ENCODE results near the gene DRGX.

The DRGX gene

DNA sequence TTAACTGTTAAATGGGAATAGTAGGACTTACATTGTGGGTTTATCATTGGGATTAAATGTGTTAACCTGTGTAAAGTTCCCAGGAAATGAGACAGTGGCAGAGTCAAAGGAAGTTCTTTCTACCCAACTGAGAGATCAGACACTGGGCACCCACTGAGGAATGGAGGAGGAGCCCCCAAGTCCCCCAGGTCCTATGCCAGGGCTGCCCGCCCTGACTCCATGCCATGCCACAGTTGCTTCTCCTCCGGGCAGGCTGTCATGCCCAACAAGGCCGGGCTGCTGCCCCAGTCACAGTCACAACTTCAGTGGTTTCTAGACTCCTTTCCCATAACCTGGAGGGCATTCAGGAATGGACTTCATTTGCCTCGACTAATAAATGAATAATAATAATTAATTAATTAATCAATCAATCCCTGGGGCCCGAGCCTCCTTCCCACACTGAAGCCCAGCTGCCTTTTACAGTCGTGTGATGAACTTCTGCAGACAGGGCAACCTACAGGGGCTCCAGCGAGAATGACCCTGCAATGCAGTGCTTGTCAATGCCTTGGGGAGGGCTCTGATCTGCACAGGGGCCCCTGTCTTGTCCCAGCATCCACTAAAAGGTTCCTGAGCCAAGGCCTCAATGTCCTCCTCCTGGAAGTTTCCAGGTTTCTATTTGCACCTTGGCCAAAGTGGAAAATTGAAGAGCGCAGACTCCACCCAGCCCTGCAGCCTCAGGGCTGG is 32.4 kb downstream of the DRGX start:
- DNase-seq (ENCODE audit: low spot score) (no peak), FAIRE-seq (no peak)

GRCh38 chr10:49362596-49363260 is 33.2 kb downstream of the DRGX start:
- peak; percentile 57 for DNase-seq (ENCODE audit: low spot score)
- peak; percentile 76 for FAIRE-seq

DNA sequence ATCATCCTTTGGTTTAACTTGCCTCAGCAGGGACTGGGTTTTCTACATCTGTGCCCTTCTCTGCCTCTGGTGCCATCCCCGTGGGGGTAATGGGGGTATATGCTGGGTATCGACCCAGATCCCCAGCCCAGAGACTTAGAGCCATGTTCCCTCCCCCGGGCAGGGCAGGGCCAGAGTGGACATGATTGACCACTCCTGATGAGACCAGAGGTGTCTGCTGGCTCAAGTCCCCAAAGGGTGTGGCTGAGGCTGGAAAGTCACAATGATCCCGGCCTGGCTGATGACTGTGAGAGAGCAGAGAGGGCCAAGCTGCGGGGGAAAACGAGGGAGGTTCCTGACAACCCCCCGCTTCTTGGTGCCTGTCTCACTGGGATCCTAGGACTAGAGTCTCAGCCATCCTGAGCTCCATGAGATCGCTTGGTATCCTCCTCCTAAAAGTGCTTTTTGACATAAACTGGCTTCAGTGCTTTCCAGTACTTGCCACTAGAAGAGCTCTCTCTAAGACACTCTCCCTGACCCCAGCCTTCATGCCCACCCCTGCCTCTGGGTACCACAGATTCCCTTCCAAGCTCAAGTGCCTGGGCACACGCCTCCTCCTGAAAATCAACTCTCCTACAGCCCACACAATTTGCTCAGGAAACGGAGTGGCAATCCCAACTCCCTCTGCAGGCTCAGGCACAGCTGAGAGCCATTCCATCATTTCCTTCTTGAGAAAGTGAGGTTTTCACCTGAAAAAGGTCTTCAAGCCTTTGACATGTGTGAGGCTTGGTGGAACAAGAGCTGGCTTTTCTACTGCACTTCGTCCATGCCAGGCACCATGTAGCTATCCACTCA is 33.9 kb downstream of the DRGX start:
- no peak for DNase-seq (ENCODE audit: low spot score)
- no peak for FAIRE-seq

DNA sequence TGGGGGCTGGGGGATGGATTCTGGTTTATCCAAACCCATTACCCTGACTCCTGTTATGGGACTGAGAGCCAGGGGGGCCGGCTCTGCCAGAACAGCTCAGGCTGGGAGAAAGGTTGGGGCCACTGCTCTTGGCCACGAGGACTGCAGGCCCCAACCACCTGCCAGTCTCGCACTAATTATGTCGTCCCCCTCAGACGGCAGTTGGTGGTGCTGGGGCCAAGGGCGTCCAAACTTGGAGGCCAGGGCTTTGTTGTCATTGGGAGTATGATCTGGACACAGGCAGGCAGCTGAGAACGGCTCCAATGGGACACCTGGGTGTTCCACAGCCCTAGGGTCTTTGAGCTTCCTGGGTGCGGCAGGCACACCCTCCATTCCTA is 34.7 kb downstream of the DRGX start:
- no peak for DNase-seq (ENCODE audit: low spot score)
- no peak for FAIRE-seq

DNA sequence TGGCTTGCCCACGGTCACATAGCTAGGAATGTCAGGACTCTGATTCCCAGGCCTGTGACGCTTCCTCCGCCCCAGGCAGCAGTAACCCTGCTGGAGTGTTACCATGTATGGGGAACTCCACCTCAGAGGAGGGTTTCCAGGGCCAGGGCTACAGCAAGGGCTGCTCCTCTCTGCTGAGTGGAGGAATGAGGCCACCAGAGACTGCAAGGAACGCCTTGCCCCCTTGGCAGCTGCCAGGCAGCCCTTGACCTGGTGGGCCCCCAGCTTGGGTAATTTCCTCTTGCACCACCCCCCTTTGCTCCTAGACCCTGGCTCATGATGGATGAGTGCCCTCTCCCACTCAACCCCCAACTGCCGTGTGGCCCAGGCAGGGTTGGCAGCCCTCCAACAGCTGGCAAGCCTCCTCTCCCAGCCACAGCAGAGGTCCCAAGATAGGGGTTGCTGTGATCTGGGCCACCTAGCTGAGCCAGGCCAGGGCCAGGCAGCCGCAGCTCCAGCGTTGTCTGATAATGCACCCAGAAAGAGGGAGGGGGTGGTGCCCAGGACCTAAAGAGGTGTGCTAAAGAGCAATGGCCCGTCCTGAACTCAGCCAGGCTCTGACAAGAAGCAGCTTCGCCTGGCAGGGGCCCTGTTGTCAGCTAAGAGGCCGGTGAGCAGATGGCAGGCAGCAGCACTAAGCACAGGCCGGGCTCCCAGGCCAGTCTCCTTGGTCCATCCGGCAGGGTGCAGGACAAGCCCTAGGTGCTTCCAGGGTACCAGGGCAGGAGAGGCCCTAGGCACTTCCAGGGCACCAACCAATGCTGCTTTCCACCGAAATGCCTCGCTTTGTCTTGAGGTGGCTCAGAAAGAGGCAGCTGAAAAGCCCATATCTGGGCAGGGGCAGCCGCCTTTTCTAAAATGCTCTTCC is 35.4 kb downstream of the DRGX start:
- DNase-seq (ENCODE audit: low spot score), result no peak
- FAIRE-seq, result no peak

DNA sequence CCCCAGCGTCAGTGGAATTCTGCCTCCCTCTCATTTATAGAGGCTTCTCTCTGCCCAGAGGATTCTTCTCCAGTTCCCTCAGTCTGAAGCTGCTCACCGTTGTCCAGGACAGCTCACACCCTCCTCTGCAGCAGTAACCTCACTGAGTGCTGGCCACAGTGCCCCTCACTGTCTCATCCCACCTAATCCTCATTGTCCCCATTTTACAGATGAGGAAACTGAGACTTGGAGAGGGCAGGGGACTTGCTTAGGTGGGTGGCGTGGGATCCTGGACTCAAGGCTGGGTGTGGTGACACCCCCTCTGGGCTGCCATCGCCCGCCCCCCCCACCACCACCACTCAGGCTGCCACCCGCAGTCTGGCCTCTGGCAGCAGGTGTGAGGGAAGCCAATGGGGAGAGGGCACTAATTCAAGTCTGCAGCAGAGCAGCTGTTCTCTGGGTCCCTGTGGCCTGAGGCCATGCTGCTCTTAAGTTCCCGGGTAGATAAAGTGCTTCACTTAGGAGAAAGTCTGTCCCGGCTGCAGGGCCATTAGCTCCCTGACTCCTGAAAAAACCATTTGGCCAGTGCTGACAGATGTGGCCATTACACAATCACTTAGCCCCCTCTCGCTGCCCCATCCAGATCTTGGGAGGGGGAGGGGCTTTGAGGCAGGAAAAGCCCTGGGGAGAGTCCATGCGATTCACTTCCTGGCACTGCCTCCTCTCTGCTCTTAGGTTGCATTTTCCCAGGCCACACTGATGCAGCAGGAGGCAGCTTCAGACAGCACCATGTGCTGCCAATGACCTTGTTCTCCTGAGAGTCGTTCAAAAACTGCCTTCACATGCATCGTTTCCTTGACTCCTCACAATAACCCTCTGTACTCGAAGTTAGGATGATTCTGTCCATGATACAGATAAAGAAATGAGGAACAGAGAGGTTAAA is 36.3 kb downstream of the DRGX start:
- FAIRE-seq (no peak), DNase-seq (ENCODE audit: low spot score) (no peak)

DNA sequence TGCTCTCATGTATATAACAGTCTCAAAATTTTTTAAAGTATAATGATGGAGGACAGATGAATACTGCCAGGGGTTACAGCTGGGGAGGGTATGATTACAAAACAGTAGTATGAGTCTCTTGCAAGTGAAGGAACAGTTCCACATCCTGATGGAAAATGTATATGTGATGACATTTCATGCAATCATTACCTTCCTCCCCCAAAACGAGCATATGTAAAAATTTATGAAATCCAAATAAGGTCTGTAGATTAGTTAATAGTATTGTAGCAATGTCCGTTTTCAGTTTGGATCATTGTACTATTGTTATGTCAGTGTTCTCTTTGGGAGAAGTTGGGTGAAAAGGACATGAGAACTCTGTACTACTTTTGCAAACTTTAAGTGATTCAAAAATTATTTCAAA is 38.0 kb downstream of the DRGX start:
- FAIRE-seq (no peak), DNase-seq (ENCODE audit: low spot score) (no peak)

DNA sequence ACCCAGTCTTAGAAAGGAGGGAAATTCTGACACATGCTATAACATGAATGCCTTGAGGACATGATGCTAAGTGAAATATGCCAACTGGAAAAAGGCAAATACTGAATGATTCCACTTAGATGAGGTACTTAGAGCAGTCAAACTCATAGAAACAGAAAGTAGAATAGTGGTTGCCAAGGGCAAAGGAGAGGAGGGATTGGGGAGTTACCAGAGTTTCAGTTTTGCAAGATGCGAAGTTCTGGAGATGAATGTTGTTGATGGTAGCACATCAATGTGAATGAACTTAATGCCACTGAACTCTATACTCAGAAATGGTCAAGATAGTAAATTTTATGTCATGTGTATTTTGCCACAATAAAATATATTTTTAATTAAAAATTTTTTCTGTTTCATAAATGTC is 38.9 kb downstream of the DRGX start:
- no peak for DNase-seq (ENCODE audit: low spot score)
- FAIRE-seq, result no peak

- FAIRE-seq (no peak), DNase-seq (ENCODE audit: low spot score) (no peak)
Measured at GRCh38 chr10:49356181-49356580, 39.7 kb downstream of the DRGX start.

DNA sequence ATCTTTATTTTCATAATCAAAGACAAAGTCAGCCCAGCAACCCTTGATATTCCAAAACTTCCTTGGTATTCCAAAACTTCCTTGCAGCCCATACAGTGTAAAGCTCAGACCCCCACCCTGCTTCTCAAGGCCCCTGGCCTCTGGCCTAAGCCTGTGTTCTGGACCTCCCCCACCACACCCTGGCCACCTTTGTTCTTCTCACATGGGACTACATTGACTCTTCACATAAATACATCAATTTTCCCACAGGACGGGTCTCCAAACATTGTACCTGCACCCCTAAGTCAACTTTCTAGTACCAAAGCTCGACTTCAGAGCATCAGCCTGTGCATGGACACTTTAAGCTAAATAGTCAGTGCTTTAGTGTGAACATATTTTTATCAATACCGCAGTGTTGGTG is 40.7 kb downstream of the DRGX start:
- FAIRE-seq, result no peak
- DNase-seq (ENCODE audit: low spot score), result no peak

- DNase-seq (ENCODE audit: low spot score), result no peak
- FAIRE-seq, result no peak
Measured at GRCh38 chr10:49354593-49354992, 41.3 kb downstream of the DRGX start.

- FAIRE-seq (no peak), DNase-seq (ENCODE audit: low spot score) (no peak)
Measured at GRCh38 chr10:49353895-49354566, 41.9 kb downstream of the DRGX start.

GRCh38 chr10:49353026-49353894 is 42.6 kb downstream of the DRGX start:
- FAIRE-seq (no peak), DNase-seq (ENCODE audit: low spot score) (no peak)

DNA sequence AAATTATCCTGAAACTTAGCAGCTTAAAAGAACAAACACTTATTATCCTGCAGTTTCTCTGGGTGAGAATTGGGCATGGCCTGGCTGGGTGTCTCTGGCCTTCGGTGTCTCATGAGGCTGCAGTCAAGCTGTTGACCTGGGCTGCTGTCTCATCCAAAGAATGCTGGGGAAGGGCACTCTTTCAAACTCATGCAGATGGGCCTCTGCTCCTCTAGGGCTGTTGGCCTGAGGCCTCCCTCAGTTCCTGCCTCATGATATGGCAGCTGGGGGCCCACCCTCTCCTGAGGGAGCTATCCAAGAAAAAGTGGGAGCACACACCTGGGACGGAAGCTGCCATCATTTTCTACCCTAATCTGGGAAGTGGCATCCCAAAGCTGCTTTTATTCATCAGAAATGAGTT is 43.6 kb downstream of the DRGX start:
- no peak for DNase-seq (ENCODE audit: low spot score)
- FAIRE-seq, result no peak

GRCh38 chr10:49351669-49352068 is 44.2 kb downstream of the DRGX start:
- DNase-seq (ENCODE audit: low spot score), result no peak
- FAIRE-seq, result no peak

GRCh38 chr10:49350846-49351532 is 44.9 kb downstream of the DRGX start:
- DNase-seq (ENCODE audit: low spot score), result no peak
- FAIRE-seq, result no peak

DNA sequence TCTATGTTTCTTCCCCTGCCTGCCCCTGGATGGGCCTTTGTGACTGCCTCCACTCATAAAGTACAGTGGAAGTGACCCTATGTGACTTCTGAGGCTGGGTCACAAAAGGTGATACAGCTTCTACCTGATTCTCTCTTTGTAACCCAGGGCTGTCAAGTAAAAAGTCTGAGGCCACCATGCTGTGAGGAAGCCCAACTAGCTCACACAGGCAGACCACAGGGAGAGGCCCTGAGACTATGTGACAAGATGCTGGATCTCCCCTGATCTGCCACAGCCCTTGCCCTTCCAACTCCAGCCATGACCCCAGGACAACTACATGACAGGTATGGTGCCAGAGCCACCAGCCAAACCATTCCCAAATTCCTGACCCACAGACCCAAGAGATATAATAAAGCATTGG is 45.8 kb downstream of the DRGX start:
- FAIRE-seq (no peak), DNase-seq (ENCODE audit: low spot score) (no peak)

- FAIRE-seq, result no peak
- DNase-seq (ENCODE audit: low spot score), result no peak
Measured at GRCh38 chr10:49349390-49349789, 46.5 kb downstream of the DRGX start.
